ENCODE results near the gene RHBDF2. TPM values are rescaled to one million over a fixed set of nuclear protein-coding genes. Genes with fewer than 3 reads are reported as not detected.
"Not testable (repeated sequence)": the region's sequence is repeated elsewhere in the genome, so short reads cannot be mapped to it uniquely, and the experiment has no call there.

RHBDF2 gene
- total RNA-seq, 2 donors from 2014 or later: 16.0 to 18.9 TPM

- no peak for DNase-seq
- intact Hi-C loops (cut with DNase I): no loop called here
- ATAC-seq: no peak
Measured at GRCh38 chr17:76539631-76540271, 38.5 kb upstream of the RHBDF2 start, which contains the start of gene PRCD. TSS of gene PRCD (plus strand) at chr17:76540044. CDS start at chr17:76540142, 98 bp downstream.

GRCh38 chr17:76538941-76539570 is 37.8 kb upstream of the RHBDF2 start:
- no peak for DNase-seq
- intact Hi-C loops (cut with DNase I): no loop called here
- ATAC-seq: no peak

GRCh38 chr17:76538281-76538931 is 37.2 kb upstream of the RHBDF2 start:
- DNase-seq (no peak), ATAC-seq (peak in 1 of 2 donors; percentile 5)
- intact Hi-C loops (cut with DNase I): no loop called here

GRCh38 chr17:76537578-76538280 is 36.5 kb upstream of the RHBDF2 start, which contains the start of gene CYGB:
TSS of gene CYGB (minus strand) at chr17:76537709. CDS start at chr17:76537542, 167 bp downstream.
- intact Hi-C loops (cut with DNase I): no loop called here
- DNase-seq: peak; percentile 64
- peak; percentile 45 to 48 for ATAC-seq

GRCh38 chr17:76537288-76537577 is 36.0 kb upstream of the RHBDF2 start:
- intact Hi-C loops (cut with DNase I): no loop called here
- ATAC-seq (peak; percentile 3), DNase-seq (peak; percentile 71)

- DNase-seq (no peak), ATAC-seq (no peak)
- intact Hi-C loops (cut with DNase I): no loop called here
Measured at GRCh38 chr17:76536511-76537287, 35.5 kb upstream of the RHBDF2 start.

- no peak for DNase-seq
- intact Hi-C loops (cut with DNase I): no loop called here
- ATAC-seq: no peak
Measured at GRCh38 chr17:76535788-76536510, 34.7 kb upstream of the RHBDF2 start.

GRCh38 chr17:76534831-76535732 is 33.9 kb upstream of the RHBDF2 start:
- no peak for DNase-seq
- intact Hi-C loops (cut with DNase I): no loop called here
- ATAC-seq: no peak

- ATAC-seq; DNase-seq; intact Hi-C loops (cut with DNase I): not testable (repeated sequence)
Measured at GRCh38 chr17:76533640-76534359, 32.6 kb upstream of the RHBDF2 start.

- ATAC-seq (no peak), DNase-seq (no peak)
- intact Hi-C loops (cut with DNase I): no loop called here
Measured at GRCh38 chr17:76532072-76532651, 30.9 kb upstream of the RHBDF2 start.

- DNase-seq (no peak), ATAC-seq (no peak)
- intact Hi-C loops (cut with DNase I): no loop called here
Measured at GRCh38 chr17:76531486-76532038, 30.3 kb upstream of the RHBDF2 start.

- no peak for ATAC-seq
Measured at GRCh38 chr17:76530811-76531485, 29.7 kb upstream of the RHBDF2 start.

GRCh38 chr17:76530095-76530723 is 29.0 kb upstream of the RHBDF2 start:
- DNase-seq (peak; percentile 87), ATAC-seq (peak; percentile 44 to 48)
- intact Hi-C loops (cut with DNase I): no loop called here

More at GRCh38 chr17:76530811-76531485, 29.7 kb upstream of the RHBDF2 start:
- intact Hi-C loops (cut with DNase I): no loop called here
- DNase-seq: no peak

- peak; percentile 71 to 79 for ATAC-seq
- intact Hi-C loops (cut with DNase I): no loop called here
Measured at GRCh38 chr17:76529224-76530094, 28.2 kb upstream of the RHBDF2 start.

More at GRCh38 chr17:76529224-76530094, 28.2 kb upstream of the RHBDF2 start:
- peak; percentile 92 for DNase-seq
